K562 (cell line): ENCODE measurements around the gene ERVW-1.

Source experiments
- POLR2A ChIP-seq: fragments of 450-650 bp; conservative IDR thresholded peaks from 2 replicates; pipeline ENCODE4 v1.6.1; 2016
- SRSF1 ChIP-seq: fragments of 200-400 bp; formaldehyde crosslinking; IDR thresholded peaks from 2 replicates; pipeline ENCODE4 v1.6.1; 2017; ENCODE audit warnings: mild to moderate bottlenecking, low read depth, low read length, moderate library complexity

DNA sequence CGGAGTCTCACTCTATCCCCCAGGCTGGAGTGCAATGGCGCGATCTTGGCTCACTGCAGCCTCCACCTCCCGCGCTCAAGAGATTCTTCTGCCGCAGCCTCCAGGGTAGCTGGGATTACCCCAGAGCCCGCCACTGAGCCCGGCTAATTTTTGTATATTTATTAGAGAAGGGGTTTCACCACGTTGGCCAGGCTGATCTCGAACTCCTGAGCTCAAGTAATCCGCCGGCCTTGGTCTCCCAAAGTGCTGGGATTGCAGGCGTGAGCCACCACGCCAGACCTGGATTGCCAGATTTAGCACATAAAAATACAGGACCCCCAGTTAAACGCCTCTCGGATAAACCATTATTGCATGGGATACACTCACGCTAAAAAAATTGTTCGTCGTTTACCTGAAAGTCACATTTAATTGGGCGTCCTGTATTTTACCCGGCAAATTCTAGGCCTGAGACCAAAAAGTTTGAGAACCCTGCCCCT is 30.8 kb downstream of the ERVW-1 start:
- TF ChIP-seq POLR2A (no peak), SRSF1 (no peak)
